PC-9 (cell line): ENCODE measurements around the gene HSPA9. TPM values are rescaled to one million over a fixed set of nuclear protein-coding genes. Genes with fewer than 3 reads are reported as not detected.

Source experiments
- BruUV-seq: library from RNA; stranded (reverse); fragments of 400-500 nt; replicated peaks from 2 replicates; lab custom pipeline; 2021; lab: Mats Ljungman, UMichigan
- CTCF ChIA-PET: fragments of 300-600 bp; sonication (Branson Sonifier 250); formaldehyde crosslinking; loops from one replicate; lab custom pipeline; 2022; ENCODE audit warnings: antibody characterized with exemption; lab: Charles Lee
- POLR2A ChIA-PET: fragments of 300-600 bp; sonication (Branson Sonifier 250); formaldehyde crosslinking; loops from one replicate; lab custom pipeline; 2022; ENCODE audit warnings: antibody characterized with exemption; ENCODE audit not compliant: unreplicated experiment; lab: Charles Lee
- DNase-seq, 2 experiments: peaks; one replicate each; pipeline versions ENCODE4 v3.0.0 to v3.0.0-alpha.2; 2015 to 2022; ENCODE audit warnings: mixed read lengths in 1 of 2
- H2AFZ ChIP-seq: fragments of 200-600 bp; sonication (generic); 2 replicates; pipeline ENCODE4 v1.8.1; 2017; ENCODE audit warnings: antibody characterized with exemption
- H3F3A ChIP-seq: fragments of 200-600 bp; sonication (generic); 2 replicates; pipeline ENCODE4 v1.8.1; 2017; ENCODE audit warnings: antibody characterized with exemption, mild to moderate bottlenecking, low read depth; ENCODE audit not compliant: insufficient read depth
- H3K27ac ChIP-seq: fragments of 200-600 bp; sonication (generic); 2 replicates; pipeline ENCODE4 v1.6.1; 2016; ENCODE audit warnings: mixed run types
- H3K27me3 ChIP-seq: fragments of 200-600 bp; sonication (generic); 2 replicates; pipeline ENCODE4 v1.6.1; 2016; ENCODE audit warnings: low read depth, mixed run types; ENCODE audit not compliant: insufficient read depth
- H3K36me3 ChIP-seq: fragments of 200-600 bp; sonication (generic); 2 replicates; pipeline ENCODE4 v1.6.1; 2016; ENCODE audit warnings: low read depth, mixed run types
- H3K4me1 ChIP-seq: fragments of 200-600 bp; sonication (generic); replicated peaks from 2 replicates; pipeline ENCODE4 v1.6.1; 2016; ENCODE audit warnings: mixed run types; ENCODE audit not compliant: insufficient read depth
- H3K4me2 ChIP-seq: fragments of 200-600 bp; sonication (generic); 2 replicates; pipeline ENCODE4 v1.6.1; 2017; ENCODE audit warnings: mixed run types
- H3K4me3 ChIP-seq: fragments of 200-600 bp; sonication (generic); 2 replicates; pipeline ENCODE4 v1.6.1; 2016; ENCODE audit warnings: mixed run types
- H3K79me2 ChIP-seq: fragments of 200-600 bp; sonication (generic); 2 replicates; pipeline ENCODE4 v1.6.1; 2017; ENCODE audit warnings: low read depth, mixed run types
- H3K9me2 ChIP-seq: fragments of 200-600 bp; sonication (generic); 2 replicates; pipeline ENCODE4 v1.8.1; 2017; ENCODE audit warnings: mild to moderate bottlenecking; ENCODE audit not compliant: insufficient read depth
- H3K9me3 ChIP-seq: fragments of 200-600 bp; sonication (generic); 2 replicates; pipeline ENCODE4 v1.8.1; 2016; ENCODE audit warnings: low read depth; ENCODE audit not compliant: insufficient read depth
- H4K20me1 ChIP-seq: fragments of 200-600 bp; sonication (generic); 2 replicates; pipeline ENCODE4 v1.8.1; 2017; ENCODE audit not compliant: insufficient read depth
- CTCF ChIP-seq: fragments of 200-600 bp; sonication (generic); conservative IDR thresholded peaks from 2 replicates; pipeline ENCODE4 v1.6.1; 2017; ENCODE audit warnings: mixed run types, antibody characterized with exemption, mild to moderate bottlenecking, moderate library complexity
- EZH2 ChIP-seq: fragments of 200-600 bp; sonication (generic); IDR thresholded peaks from 2 replicates; pipeline ENCODE4 v1.8.0; 2017; ENCODE audit warnings: antibody characterized with exemption, low read depth
- intact Hi-C: fragments of 100-400 bp; cut with micrococcal nuclease; formaldehyde crosslinking; loops from one replicate; pipeline ENCODE4 v1.10.0; 2022; ENCODE audit not compliant: unreplicated experiment
- total RNA-seq: library from RNA; stranded (reverse); gene quantifications from 2 replicates; pipeline ENCODE4 v1.2.3, GENCODE V29; 2021

The HSPA9 gene
- total RNA-seq, 1 experiment from 2014 or later = 256 TPM

GRCh38 chr5:138585157-138585556 is 10.0 kb upstream of the HSPA9 start:
- ChIA-PET CTCF (no interaction called here), POLR2A (interaction anchor here (0.5 kb wide), 1 partner anchor 1318 kb away, joined by 3 read pairs; no protein-coding TSS in a partner anchor)
- H3K27me3 ChIP-seq = no peaks in the 10 kb centered on the region
- H3F3A ChIP-seq = no peaks in the 10 kb centered on the region
- TF ChIP-seq CTCF (no peak), EZH2 (no peak)
- intact Hi-C loops = no loop called here
- no peak overlapping the region for H3K4me2 ChIP-seq
- no peaks in the 10 kb centered on the region for H3K79me2 ChIP-seq
- H2AFZ ChIP-seq = no peak overlapping the region
- no peaks in the 10 kb centered on the region for H3K9me2 ChIP-seq
- H3K27ac ChIP-seq = no peak overlapping the region
- no peaks in the 10 kb centered on the region for H3K36me3 ChIP-seq
- H3K9me3 ChIP-seq = no peaks in the 10 kb centered on the region
- BruUV-seq = no TSS peak
- H3K4me1 ChIP-seq = no peaks in the 10 kb centered on the region
- DNase-seq = no peak
- H4K20me1 ChIP-seq = no peaks in the 10 kb centered on the region
- H3K4me3 ChIP-seq = no peak overlapping the region

GRCh38 chr5:138583984-138584637 is 8.9 kb upstream of the HSPA9 start:
- Histone ChIP-seq H2AFZ (no peak overlapping the region), H3K9me3 (no peaks in the 10 kb centered on the region), H4K20me1 (no peaks in the 10 kb centered on the region), H3K36me3 (no peaks in the 10 kb centered on the region), H3K4me1 (0 out of 2 replicates have a peak, but pooled peaks cover 3% of the 10 kb centered on the region), H3K4me3 (no peak overlapping the region), H3K79me2 (no peaks in the 10 kb centered on the region), H3F3A (no peaks in the 10 kb centered on the region), H3K27me3 (no peaks in the 10 kb centered on the region), H3K27ac (no peak overlapping the region), H3K4me2 (no peak overlapping the region), H3K9me2 (no peaks in the 10 kb centered on the region)
- intact Hi-C loops = no loop called here
- POLR2A ChIA-PET = no interaction called here
- no peak for DNase-seq
- TF ChIP-seq CTCF = no peak
- no peak for TF ChIP-seq EZH2
- CTCF ChIA-PET = no interaction called here
- BruUV-seq = no TSS peak

- Histone ChIP-seq H3K27me3 (no peaks in the 10 kb centered on the region), H3K4me2 (no peak overlapping the region), H3K9me3 (no peaks in the 10 kb centered on the region), H3K27ac (no peak overlapping the region), H3K79me2 (no peaks in the 10 kb centered on the region), H2AFZ (no peak overlapping the region), H3K4me1 (0 out of 2 replicates have a peak, but pooled peaks cover 3% of the 10 kb centered on the region), H3K9me2 (no peaks in the 10 kb centered on the region), H3K36me3 (no peaks in the 10 kb centered on the region), H3F3A (no peaks in the 10 kb centered on the region), H4K20me1 (no peaks in the 10 kb centered on the region), H3K4me3 (no peak overlapping the region)
- BruUV-seq = no TSS peak
- intact Hi-C loops = no loop called here
- DNase-seq = no peak
- TF ChIP-seq CTCF (no peak), EZH2 (no peak)
- POLR2A ChIA-PET = no interaction called here
- CTCF ChIA-PET = interaction anchor here (0.6 kb wide), 1 partner anchor 784 kb away, joined by 4 read pairs; no protein-coding TSS in a partner anchor
Measured at GRCh38 chr5:138582959-138583358, 7.8 kb upstream of the HSPA9 start.
